GM12892 (cell line): ENCODE measurements around the gene NACAD.

Experiments
- POLR2A ChIP-seq: IDR thresholded peaks from 2 replicates; pipeline ENCODE4 v1.6.1; 2011; ENCODE audit warnings: low read depth, low read length, control low read depth
- POLR2AphosphoS5 ChIP-seq: IDR thresholded peaks from 2 replicates; pipeline ENCODE4 v1.6.1; 2011; ENCODE audit warnings: low read depth, low read length, control low read depth
- TAF1 ChIP-seq: IDR thresholded peaks from 2 replicates; pipeline ENCODE4 v1.6.1; 2011; ENCODE audit warnings: low read depth, mild to moderate bottlenecking, control low read depth, low read length, borderline replicate concordance

GRCh38 chr7:45044338-45044737, 44.4 kb downstream of the NACAD start:
- TF ChIP-seq POLR2AphosphoS5: no peak
- TF ChIP-seq POLR2A: no peak
- no peak for TF ChIP-seq TAF1
